Progenitor cell of endocrine pancreas (in vitro differentiated cells): ENCODE measurements around the gene MAS1. TPM values are rescaled to one million over a fixed set of nuclear protein-coding genes. Genes with fewer than 3 reads are reported as not detected.

Source experiments
- DNase-seq: peaks from one replicate; pipeline ENCODE4 v3.0.0; 2021; ENCODE audit warnings: low spot score; ENCODE audit not compliant: unreplicated experiment
- H3K27ac Mint-ChIP-seq: 2 replicates; pipeline ENCODE4 v1.8.0; 2021; ENCODE audit warnings: mild to moderate bottlenecking, moderate library complexity, mixed read lengths
- H3K27me3 Mint-ChIP-seq: 2 replicates; pipeline ENCODE4 v1.8.0; 2021; ENCODE audit warnings: mixed read lengths
- H3K36me3 Mint-ChIP-seq: 2 replicates; pipeline ENCODE4 v1.8.0; 2022; ENCODE audit warnings: mixed read lengths; ENCODE audit not compliant: insufficient read depth
- H3K4me1 Mint-ChIP-seq: 2 replicates; pipeline ENCODE4 v1.8.0; 2021; ENCODE audit warnings: low read depth, mixed read lengths
- H3K4me3 Mint-ChIP-seq: 2 replicates; pipeline ENCODE4 v1.8.0; 2021; ENCODE audit warnings: low read depth, mild to moderate bottlenecking, moderate library complexity, mixed read lengths
- H3K9me3 Mint-ChIP-seq: 2 replicates; pipeline ENCODE4 v1.8.0; 2021; ENCODE audit warnings: low read depth, mixed read lengths
- CTCF ChIP-seq: fragments of 200-600 bp; sonication (generic); IDR thresholded peaks from one replicate; pipeline ENCODE4 v1.5.0; 2021; ENCODE audit warnings: antibody characterized with exemption, mild to moderate bottlenecking; ENCODE audit not compliant: unreplicated experiment
- total RNA-seq: library from RNA; stranded (reverse); gene quantifications from 2 replicates; pipeline ENCODE4 v1.2.1, GENCODE V29; 2021

MAS1 gene
- total RNA-seq, 1 donor from 2014 or later: not detected

GRCh38 chr6:159913862-159914564 is 23.2 kb downstream of the MAS1 start:
- Mint-ChIP-seq H3K4me3 (no peak overlapping the region), H3K9me3 (no peaks in the 10 kb centered on the region), H3K27me3 (peaks cover 43% of the 10 kb centered on the region), H3K36me3 (no peaks in the 10 kb centered on the region), H3K27ac (no peak overlapping the region), H3K4me1 (peaks cover 2% of the 10 kb centered on the region)
- no peak for DNase-seq
- no peak for TF ChIP-seq CTCF

GRCh38 chr6:159914565-159914923 is 23.8 kb downstream of the MAS1 start:
- no peaks in the 10 kb centered on the region for H3K36me3 Mint-ChIP-seq
- H3K4me3 Mint-ChIP-seq: no peak overlapping the region
- H3K9me3 Mint-ChIP-seq: no peaks in the 10 kb centered on the region
- H3K27me3 Mint-ChIP-seq: peaks cover 42% of the 10 kb centered on the region
- H3K27ac Mint-ChIP-seq: no peak overlapping the region
- no peak for TF ChIP-seq CTCF
- no peak for DNase-seq
- H3K4me1 Mint-ChIP-seq: peaks cover 2% of the 10 kb centered on the region

GRCh38 chr6:159915397-159915796 is 24.6 kb downstream of the MAS1 start:
- TF ChIP-seq CTCF: no peak
- Mint-ChIP-seq H3K36me3 (no peaks in the 10 kb centered on the region), H3K9me3 (no peaks in the 10 kb centered on the region), H3K27ac (no peak overlapping the region), H3K27me3 (peaks cover 37% of the 10 kb centered on the region), H3K4me3 (no peak overlapping the region), H3K4me1 (peaks cover 2% of the 10 kb centered on the region)
- no peak for DNase-seq

- no peak for DNase-seq
- Mint-ChIP-seq H3K27ac (no peak overlapping the region), H3K4me1 (peaks cover 2% of the 10 kb centered on the region), H3K27me3 (peaks cover 32% of the 10 kb centered on the region), H3K4me3 (no peak overlapping the region), H3K36me3 (no peaks in the 10 kb centered on the region), H3K9me3 (no peaks in the 10 kb centered on the region)
- TF ChIP-seq CTCF: no peak
Measured at GRCh38 chr6:159916237-159916636, 25.4 kb downstream of the MAS1 start.

GRCh38 chr6:159916752-159917151 is 26.0 kb downstream of the MAS1 start:
- Mint-ChIP-seq H3K27me3 (peaks cover 30% of the 10 kb centered on the region), H3K36me3 (no peaks in the 10 kb centered on the region), H3K9me3 (no peaks in the 10 kb centered on the region), H3K4me1 (peaks cover 2% of the 10 kb centered on the region), H3K4me3 (no peak overlapping the region), H3K27ac (no peak overlapping the region)
- no peak for DNase-seq
- no peak for TF ChIP-seq CTCF
